Tibial artery (tissue), 4 donors: Measurements from ENCODE around the gene PTPN13.

Experiments
- DNase-seq, 2 donors: peaks; one replicate each; pipeline ENCODE4 v3.0.0-alpha.2; 2019
- H3K27ac ChIP-seq, 2 donors: fragments of 200-600 bp; sonication (generic) in 1 of 2; 1 replicate in 1 of 2; 2 replicates in 1 of 2; pipeline ENCODE4 v1.5.1; 2018 to 2019; ENCODE audit warnings: mild to moderate bottlenecking in 1 of 2
- H3K27me3 ChIP-seq, 2 donors: fragments of 200-600 bp; sonication (generic) in 1 of 2; one replicate each; pipeline versions ENCODE4 v1.5.1 to v1.6.0; 2016 to 2019
- H3K36me3 ChIP-seq, 3 donors: fragments of 200-600 bp; sonication (generic) in 2 of 3; one replicate each; pipeline ENCODE4 v1.5.1; 2016 to 2019; ENCODE audit warnings: mild to moderate bottlenecking in 2 of 3
- H3K4me1 ChIP-seq, 4 donors: fragments of 200-600 bp; sonication (generic) in 2 of 4; 1 replicate in 3 of 4; 2 replicates in 1 of 4; pipeline ENCODE4 v1.5.1; 2016 to 2019
- H3K4me3 ChIP-seq, 2 donors: fragments of 200-600 bp; sonication (generic) in 1 of 2; 1 replicate in 1 of 2; 2 replicates in 1 of 2; pipeline ENCODE4 v1.5.1; 2018 to 2019; ENCODE audit warnings: mild to moderate bottlenecking in 2 of 2
- H3K9me3 ChIP-seq, 3 donors: fragments of 200-600 bp; sonication (generic) in 1 of 3; one replicate each; pipeline ENCODE4 v1.5.1; 2016 to 2019
- intact Hi-C: fragments of 100-400 bp; cut with DNase I; formaldehyde crosslinking; loops from one replicate; pipeline ENCODE4 v1.15.0; 2023; ENCODE audit warnings: low total_unique reads
- TF ChIP-seq, protein P1 (sequence below), 2 experiments: fragments of 200-600 bp in 1 of 2; fragments of 450-650 bp in 1 of 2; IDR thresholded peaks; one replicate each; pipeline ENCODE4 v1.5.1; 2017 to 2019; ENCODE audit warnings: antibody characterized with exemption in 2 of 2, mild to moderate bottlenecking in 1 of 2, moderate library complexity in 1 of 2

Gene PTPN13

DNA sequence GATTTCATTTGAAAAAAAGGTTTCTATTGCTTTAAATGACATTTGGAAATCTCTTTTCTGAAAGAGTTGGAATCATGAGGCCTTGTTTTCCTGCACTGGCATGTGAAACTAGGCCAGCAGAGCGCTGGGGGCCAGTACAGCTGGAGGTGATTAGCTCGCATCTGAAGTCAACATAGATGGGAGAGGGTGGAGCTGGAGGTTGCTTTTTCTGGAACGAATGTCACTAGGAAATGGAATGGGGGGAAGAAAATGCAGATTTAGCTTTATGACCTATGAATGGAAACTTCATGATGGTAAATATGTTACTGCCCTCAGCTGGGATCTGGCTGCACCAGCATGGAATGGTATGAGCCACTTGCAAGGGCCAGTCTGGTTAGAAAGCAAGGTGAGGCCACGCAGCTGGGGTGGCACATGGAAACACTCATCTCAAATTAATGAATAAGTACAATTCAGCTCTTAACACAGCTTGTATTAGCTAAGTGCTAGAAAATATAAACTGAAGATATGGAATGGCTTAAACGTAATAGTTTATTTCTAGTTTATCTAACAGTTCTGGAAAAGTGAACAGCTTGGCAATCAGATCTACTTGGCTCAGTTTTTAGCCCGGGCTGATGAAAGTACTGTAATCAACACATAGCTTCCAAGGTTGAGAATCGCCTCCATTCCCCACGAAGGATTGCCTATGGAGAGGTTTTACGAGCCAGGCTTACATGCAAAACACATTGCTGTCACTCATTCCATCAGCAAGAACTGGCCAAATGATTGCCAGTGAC is 222.6 kb downstream of the PTPN13 start:
- no peak overlapping the region for H3K4me3 ChIP-seq
- DNase-seq, result peak; percentile 70 to 75
- H3K9me3 ChIP-seq, result no peaks in the 10 kb centered on the region
- TF ChIP-seq, protein P1, sequence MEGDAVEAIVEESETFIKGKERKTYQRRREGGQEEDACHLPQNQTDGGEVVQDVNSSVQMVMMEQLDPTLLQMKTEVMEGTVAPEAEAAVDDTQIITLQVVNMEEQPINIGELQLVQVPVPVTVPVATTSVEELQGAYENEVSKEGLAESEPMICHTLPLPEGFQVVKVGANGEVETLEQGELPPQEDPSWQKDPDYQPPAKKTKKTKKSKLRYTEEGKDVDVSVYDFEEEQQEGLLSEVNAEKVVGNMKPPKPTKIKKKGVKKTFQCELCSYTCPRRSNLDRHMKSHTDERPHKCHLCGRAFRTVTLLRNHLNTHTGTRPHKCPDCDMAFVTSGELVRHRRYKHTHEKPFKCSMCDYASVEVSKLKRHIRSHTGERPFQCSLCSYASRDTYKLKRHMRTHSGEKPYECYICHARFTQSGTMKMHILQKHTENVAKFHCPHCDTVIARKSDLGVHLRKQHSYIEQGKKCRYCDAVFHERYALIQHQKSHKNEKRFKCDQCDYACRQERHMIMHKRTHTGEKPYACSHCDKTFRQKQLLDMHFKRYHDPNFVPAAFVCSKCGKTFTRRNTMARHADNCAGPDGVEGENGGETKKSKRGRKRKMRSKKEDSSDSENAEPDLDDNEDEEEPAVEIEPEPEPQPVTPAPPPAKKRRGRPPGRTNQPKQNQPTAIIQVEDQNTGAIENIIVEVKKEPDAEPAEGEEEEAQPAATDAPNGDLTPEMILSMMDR (IDR thresholded peaks at IDR 0.05), result no peak
- H3K4me1 ChIP-seq, result no peaks in the 10 kb centered on the region
- H3K36me3 ChIP-seq, result peaks cover 19 to 35% (median 23%) of the 10 kb centered on the region in 3 donors
- H3K27ac ChIP-seq, result no peak overlapping the region
- intact Hi-C loops, result no loop called here
- H3K27me3 ChIP-seq, result no peaks in the 10 kb centered on the region

- TF ChIP-seq, protein P1 (IDR thresholded peaks at IDR 0.05), result no peak
- no peak for DNase-seq
Measured at GRCh38 chr4:86818211-86818610, 224.1 kb downstream of the PTPN13 start.

DNA sequence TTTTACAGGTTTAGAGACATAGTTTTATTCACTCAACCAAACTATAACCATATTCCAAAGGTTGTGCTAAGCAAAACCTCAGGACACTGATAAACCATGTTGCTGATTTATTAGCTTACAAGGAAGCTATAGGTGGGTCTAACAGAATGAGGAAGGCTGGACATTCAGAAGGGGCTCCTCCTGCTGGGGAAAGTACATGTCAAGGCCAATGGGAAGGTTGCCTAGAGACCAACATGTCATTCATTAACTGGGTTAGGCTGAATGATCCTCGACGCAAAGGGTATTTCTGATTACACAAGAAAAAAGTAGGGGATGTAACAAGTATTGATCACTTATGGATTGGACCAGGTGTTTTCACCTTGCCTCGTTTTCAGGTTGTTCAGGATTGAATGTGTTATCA is 224.7 kb downstream of the PTPN13 start:
- Histone ChIP-seq H3K36me3 (peaks cover 17 to 20% (median 19%) of the 10 kb centered on the region in 3 donors), H3K27ac (no peak overlapping the region), H3K9me3 (no peaks in the 10 kb centered on the region), H3K4me3 (no peak overlapping the region), H3K27me3 (no peaks in the 10 kb centered on the region), H3K4me1 (no peaks in the 10 kb centered on the region)
- intact Hi-C loops, result no loop called here
- no peak for DNase-seq
- TF ChIP-seq, protein P1 (IDR thresholded peaks at IDR 0.05), result no peak

More at GRCh38 chr4:86818211-86818610, 224.1 kb downstream of the PTPN13 start:
- Histone ChIP-seq H3K27ac (no peak overlapping the region), H3K36me3 (peaks cover 17 to 26% (median 23%) of the 10 kb centered on the region in 3 donors), H3K27me3 (no peaks in the 10 kb centered on the region), H3K4me1 (no peaks in the 10 kb centered on the region), H3K4me3 (no peak overlapping the region), H3K9me3 (no peaks in the 10 kb centered on the region)
- intact Hi-C loops, result no loop called here

DNA sequence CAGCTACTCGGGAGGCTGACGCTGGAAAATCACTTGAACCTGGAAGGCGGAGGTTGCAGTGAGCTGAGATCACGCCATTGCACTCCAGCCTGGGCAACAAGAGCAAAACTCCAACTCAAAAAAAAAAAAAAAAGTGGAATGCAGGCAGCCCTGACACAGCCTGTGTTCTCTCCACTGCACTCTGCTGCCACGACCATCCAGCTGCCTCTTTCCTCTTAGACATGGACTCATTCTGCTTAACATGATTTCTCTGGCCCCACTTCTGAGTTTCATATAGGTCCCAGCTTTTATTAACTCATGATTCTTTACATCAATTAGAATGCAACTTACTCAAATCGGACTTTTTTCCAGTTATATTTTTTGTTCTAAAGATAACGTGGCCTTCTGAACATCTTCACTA is 225.4 kb downstream of the PTPN13 start:
- no peak overlapping the region for H3K4me3 ChIP-seq
- H3K27ac ChIP-seq, result no peak overlapping the region
- no peaks in the 10 kb centered on the region for H3K9me3 ChIP-seq
- DNase-seq, result no peak
- no peaks in the 10 kb centered on the region for H3K27me3 ChIP-seq
- peaks cover 10 to 14% (median 12%) of the 10 kb centered on the region in 3 donors for H3K36me3 ChIP-seq
- no peaks in the 10 kb centered on the region for H3K4me1 ChIP-seq
- TF ChIP-seq, protein P1 (IDR thresholded peaks at IDR 0.05), result no peak
- intact Hi-C loops, result no loop called here

GRCh38 chr4:86821151-86821550 is 227.0 kb downstream of the PTPN13 start:
- TF ChIP-seq, protein P1 (IDR thresholded peaks at IDR 0.05), result no peak
- intact Hi-C loops, result no loop called here
- Histone ChIP-seq H3K9me3 (no peaks in the 10 kb centered on the region), H3K27me3 (no peaks in the 10 kb centered on the region), H3K4me3 (no peak overlapping the region), H3K4me1 (no peaks in the 10 kb centered on the region), H3K36me3 (no peaks in the 10 kb centered on the region), H3K27ac (no peak overlapping the region)
- DNase-seq, result no peak
